ENCODE data around the gene THSD4.
"Not testable (repeated sequence)": the region's sequence is repeated elsewhere in the genome, so short reads cannot be mapped to it uniquely, and the experiment has no call there.

THSD4 gene

DNA sequence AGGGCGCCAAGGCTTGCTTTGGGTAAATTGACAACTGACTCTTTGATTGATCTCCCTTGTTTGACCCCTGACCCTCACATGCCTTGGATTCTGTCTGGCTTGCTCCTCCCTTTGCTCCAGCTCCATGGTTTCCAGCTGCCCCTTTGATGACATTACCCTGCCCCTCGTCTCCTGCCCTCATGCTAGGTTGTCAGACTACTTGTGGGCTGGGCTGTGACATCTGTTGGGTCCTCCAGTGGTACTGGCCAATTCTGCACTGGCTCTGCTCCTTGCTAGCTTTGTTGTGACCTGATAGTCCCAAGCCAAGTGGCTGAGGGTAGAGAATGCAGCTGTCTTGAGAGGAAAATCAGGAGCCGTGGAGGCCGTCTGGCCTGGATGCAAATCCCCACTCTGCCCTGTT is 6.2 kb downstream of the THSD4 start:
- no peak for DNase-seq (ENCODE audit: low read depth)

DNA sequence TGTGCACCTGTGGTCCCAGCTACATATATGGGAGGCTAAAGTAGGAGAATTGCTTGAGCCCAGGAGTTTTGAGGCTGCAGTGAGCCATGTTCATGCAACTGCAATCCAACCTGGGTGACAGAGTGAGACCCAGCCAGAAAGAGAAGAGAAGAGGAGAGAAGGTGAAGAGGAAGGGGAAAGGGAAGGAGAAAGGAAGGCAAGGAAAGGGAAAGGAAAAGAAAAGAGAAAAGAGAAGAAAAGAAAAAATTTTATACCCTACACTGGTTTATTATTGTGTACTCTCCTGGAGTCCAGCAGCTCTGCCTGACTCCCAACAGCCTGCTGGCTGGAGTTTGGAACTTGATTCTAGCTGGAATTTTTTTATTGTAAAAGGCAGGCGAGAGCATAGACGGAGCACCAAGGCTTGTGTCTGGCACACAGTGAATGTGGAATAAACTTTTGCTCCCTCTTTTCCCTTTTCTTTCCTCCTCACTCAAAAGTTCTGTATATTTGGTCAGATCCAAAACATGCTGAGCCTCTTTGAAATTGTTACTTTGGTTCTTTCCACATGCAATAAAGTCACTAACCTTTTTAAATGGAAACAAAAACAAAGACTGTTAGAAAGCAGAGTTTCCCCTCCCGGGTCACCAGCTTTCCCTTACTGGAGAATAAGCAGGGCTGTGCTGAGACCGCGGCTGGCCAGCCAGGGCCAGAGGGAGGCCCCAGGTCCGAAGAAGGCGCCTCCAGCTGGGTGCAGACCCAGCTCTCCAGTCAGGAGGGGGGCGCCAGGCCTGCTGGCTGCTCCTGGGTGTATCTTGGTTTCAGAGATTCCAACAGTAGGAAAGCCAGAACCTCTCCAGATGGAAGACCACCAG is 9.9 kb downstream of the THSD4 start:
- DNase-seq (ENCODE audit: low read depth), result no peak

DNA sequence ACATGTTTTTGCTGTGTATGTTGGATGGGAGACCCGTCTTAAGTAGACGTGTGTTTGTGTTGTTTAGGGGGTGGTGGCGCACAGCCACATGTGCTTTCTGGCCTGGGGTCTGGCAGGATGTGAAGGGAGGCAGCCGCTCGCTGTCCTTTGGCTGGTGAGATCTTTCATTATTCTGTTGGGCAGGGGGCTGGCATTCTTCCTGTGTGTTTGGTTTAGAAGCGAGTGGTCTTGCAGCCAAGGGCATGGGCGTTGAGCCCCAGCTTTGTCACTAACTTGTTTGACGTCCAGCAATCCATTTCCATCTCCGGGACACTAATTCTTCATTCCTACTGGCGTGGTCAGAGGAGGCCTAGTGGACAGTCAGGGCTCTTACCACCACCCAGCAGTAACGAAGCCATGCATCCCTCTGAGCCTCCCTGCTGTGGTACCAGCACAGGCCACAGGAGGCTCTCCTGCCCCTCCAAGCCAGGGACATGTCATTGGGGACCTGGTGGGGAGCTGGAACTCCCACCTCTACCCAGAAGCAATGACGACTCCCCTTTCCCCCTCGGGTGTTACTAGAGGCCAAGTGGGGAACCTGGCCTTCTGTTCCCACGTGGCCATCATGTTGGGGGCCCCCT is 10.7 kb downstream of the THSD4 start:
- no peak for DNase-seq (ENCODE audit: low read depth)

DNA sequence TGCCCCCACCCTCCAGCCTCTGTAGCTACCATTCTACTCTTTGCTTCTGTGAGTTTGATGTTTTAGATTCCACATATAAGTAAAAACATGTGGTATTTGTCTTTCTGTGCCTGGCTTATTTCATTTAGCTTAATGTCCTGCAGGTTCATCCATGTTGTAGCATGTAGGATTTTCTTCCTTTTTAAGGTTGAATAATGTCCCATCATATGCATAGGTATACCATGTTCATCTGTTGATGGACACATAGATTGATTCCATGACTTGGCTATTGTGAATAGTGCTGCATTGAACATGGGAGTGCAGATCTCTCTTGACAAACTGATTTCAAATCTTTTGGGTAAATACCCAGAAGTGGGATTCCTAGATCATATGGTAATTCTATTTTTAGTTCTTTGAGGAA is 11.8 kb downstream of the THSD4 start:
- no peak for DNase-seq (ENCODE audit: low read depth)

DNA sequence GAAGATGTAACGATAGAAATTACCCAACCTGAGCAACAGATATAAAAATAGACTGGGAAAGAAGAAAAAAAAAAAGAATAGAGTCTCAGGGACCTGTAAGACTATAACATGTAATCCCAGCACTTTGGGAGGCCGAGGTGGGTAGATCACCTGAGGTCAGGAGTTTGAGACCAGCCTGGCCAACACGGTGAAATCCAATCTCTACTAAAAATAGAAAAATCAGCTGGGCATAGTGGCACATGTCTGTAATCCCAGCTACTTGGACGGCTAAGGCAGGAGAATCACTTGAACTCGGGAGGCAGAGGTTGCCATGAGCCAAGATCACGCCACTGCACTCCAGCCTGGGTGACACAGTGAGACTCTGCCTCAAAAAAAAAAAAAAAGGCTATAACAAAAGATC is 12.9 kb downstream of the THSD4 start:
- not testable (repeated sequence) for DNase-seq (ENCODE audit: low read depth)

DNA sequence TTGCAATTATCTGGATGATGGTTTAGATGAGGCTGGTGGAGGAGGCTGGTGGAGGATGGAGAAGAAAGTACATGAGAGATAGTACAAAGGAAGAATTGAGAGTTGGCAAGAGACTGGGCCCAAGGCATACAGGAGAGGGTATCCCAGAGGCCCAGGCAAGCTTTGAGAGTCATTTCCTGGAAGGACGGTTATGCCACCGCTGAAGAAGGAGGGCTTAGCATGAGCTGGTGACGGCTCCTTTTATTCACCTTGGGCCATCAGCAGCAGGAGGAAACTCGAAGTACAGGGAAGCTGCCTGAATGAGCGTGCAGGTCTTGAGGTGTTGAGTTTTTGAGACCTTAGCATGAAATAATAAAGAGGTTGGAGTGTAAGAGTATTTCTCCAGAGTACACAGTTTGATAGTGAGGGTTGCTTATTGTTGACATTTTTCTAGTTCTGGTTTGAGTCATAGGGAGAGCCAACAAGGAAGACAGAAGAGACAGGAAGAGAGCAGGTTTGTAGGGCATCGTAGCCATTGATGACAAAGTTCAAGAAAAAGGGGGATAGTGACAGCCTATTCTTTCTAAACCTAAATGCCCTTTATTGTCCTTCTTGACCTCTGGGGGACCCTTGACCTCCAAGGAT is 13.8 kb downstream of the THSD4 start:
- DNase-seq (ENCODE audit: low read depth), result no peak

DNA sequence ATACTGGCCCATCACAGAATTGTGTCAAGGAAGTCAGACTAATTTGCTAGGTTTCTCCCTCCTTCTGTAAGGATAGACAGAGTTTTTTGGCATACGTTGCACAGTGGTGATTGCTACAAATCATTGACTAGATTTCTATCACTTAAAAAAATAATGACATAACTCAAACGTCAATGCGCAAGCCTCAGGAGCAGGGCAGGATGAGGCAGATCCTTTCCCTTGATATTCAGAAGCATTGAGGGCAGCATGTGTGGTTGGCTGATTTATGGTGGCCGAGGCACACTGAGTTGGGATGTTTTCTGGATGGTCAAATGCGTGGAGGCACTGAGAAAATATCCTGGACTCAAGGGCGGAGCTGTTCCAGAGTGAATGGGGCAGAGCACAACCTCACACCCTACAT is 14.4 kb downstream of the THSD4 start:
- no peak for DNase-seq (ENCODE audit: low read depth)

DNA sequence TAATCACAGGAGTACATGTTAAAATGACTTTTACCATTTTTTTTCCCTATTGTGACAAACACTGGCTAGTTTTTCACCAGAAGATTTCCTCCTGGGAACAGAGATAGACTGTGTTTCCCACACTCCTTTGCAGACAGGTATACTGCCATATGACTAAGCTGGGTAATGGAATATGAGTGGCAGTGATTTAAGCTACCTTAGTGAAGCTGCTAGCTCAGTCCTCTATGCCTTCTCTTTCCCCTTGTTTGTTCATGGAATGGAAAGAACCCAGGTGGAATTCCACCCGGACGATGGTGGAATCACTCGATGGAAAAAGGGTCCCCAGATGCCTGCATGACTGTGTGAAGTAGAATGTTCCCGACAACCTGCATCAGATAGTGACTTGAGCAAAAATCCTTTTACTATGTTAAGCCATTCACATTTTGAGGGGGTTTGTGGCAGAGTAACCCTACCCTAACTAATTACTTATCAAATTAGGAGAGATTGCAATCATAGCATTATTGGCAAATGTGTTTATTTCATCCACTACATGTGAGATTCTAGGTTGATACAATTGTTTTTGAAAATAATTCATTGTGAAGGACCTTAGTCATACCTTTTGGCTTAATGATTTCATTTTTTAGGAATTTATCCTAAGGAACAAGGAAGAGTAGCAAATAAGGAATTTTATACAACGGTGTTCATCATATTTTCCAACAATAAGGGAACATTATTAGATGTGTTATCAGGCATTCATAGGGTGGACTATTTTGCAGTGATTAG is 16.5 kb downstream of the THSD4 start:
- DNase-seq (ENCODE audit: low read depth), result no peak

DNA sequence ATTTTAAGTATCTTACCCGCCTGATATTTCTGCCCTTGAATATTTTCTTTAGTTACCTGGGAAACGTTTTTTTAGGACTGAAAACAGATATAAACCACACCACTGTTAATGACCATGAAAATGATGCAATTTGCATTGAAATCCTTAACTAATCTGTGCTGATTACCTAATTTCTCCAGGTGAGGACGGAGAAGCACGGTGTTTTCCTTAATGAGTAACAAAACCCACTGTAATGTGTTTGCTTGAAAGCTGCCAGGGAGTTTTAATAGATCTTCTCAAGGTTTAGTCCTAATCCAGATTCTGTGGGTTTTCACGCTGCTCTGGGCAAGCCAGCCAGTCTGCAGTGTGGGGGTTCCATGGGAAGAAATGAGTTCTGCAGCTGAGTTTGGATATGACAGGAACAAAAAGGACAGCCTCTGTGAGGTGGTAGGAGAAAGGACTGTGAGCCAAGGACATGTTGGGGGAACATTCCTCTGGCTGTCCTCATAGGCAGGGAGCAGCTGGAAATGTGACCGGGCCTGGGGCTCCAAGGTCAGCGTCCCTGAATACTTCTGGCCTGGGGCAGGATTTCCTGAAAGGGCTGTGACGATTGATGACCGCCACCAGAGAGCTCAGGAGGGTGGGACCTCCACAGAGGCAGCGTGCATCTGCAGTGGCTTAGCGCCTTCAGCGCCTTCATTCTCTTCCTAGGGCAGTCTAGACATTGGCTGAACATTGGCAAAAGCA is 18.6 kb downstream of the THSD4 start:
- DNase-seq (ENCODE audit: low read depth), result no peak

DNA sequence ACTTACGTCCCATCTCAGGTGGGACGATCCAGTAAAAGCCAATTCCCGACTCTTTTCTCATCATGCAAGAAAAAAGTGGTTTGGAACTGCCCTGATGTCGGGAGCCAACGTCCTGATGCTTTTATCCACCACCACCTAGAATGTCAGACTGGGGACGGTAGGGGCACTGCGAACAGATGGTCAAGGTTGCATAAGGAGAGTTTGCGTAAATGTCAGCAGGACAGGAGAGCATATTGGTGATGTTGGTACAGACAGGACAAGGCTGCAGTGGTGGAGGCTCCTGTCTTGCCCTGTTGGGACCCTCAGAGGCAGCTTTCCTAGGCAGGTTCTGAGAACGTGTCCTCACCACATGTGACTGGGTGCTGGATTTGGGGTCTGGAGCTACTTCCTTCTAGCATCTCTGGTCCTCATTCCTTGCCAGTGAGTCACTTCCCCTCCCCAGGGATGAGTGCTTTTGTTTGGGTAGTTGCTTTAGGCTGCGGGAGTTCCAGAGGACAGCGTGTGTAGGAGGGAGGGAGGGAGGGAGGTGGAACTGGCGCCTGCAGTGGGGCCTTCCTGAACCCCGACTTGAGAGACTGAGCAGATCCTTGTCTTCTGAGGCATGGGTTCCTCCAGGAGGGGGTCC is 21.0 kb downstream of the THSD4 start:
- DNase-seq (ENCODE audit: low read depth), result no peak

DNA sequence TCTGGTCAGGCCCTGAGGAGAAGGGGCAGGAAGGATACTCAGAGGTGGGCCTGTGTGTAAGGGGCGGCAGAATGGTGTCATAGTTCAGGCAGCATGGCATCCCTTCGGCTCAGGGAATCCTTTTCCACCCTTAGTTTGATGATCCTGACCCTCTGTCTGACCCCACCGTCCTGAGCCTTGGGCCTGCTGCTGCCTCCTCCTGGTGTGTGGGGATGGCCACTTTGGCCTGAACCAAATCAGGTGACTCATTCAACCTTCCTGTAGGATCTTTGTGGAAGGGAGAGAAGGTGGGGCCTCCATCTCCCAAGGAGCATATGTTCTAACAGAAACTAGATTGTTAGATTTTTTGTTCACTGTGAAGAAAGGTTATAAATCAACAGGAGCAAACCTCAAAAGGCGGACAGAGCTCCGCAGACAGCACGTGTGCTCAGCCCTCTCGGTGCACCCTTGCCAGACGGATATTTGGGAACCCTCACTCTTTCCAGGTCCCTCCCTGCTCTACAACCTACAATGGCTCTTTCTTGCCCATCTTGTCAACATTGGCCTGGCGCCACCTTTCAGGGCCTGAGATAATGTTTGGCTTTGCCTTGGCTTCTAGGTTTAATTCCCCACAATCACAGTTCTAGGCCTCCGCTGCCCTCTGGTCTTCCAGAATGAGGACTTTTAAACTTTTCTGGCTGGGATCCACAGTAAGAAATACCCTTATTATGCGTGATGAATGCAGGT is 21.7 kb downstream of the THSD4 start:
- no peak for DNase-seq (ENCODE audit: low read depth)

DNA sequence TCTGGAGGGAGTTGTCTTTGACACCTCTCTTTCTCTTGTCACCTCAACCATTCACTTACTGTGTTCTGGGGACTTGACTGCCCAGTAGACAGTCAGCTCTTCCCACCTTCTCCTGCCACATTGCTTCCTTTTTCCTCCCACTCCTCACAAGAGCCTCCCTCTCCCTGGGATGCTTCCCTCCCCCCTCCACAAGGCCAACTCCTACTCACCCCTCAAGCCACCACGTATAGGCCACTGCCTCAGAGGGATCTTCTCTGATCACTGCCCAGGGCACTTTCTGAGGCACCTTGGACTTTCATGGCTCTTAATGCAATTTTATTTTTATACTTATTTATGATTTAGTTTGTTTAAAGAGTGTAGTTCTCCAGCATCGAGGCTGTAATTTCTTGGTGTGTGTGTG is 23.2 kb downstream of the THSD4 start:
- no peak for DNase-seq (ENCODE audit: low read depth)

DNA sequence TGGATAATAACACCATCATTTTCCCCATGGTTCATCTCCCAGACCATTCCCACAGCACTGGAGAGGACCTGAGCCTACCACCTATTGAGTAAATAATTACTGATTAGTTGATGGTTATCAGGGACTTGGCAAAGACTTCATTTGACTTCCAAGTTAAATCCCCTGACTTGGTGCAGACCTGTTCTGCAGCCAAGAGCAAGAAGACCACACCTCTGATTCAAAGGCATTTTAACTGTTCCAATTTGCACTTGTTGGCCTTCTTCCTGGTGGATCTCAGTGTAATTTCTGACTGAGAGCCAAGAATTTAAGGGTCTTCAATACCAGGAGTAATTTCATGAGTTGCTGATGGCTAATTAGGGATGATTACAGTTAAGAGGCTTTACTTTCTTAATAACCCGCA is 24.0 kb downstream of the THSD4 start:
- DNase-seq (ENCODE audit: low read depth), result no peak

DNA sequence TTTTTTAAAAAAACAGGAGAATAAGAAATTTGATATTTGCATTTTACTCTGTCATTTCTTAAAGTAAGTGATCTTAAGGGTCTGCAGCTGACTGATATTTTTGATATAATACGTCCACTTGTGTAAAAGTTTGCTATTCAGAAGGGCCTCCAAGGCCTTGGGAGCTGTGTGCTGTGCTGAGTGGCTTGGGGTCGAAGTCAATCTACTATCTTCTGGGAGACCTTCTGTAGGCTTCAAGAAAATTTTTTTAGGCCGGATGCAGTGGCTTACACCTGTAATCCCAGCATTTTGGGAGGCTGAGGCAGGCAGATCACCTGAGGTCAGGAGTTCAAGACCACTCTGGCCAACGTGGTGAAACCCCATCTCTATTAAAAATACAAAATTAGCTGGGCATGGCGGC is 26.3 kb downstream of the THSD4 start:
- DNase-seq (ENCODE audit: low read depth), result no peak

DNA sequence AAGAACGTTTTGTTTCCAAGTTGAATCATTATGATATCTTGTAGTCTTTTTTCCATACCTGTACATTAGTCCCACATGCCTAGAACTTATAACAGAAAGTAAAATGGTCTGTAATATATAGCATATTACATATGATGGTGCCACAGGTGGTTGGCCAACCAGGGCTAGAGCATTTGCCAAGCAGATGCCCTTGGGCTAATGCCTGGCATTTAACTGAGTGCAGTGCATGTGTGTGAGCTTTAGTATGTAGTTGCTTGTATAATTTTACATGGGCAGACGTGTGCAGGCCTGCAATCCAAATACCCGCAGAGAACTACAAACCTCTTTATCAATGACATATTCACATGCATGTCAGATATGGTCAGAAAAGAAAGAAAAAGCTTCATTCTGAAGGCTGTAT is 27.5 kb downstream of the THSD4 start:
- DNase-seq (ENCODE audit: low read depth), result no peak

DNA sequence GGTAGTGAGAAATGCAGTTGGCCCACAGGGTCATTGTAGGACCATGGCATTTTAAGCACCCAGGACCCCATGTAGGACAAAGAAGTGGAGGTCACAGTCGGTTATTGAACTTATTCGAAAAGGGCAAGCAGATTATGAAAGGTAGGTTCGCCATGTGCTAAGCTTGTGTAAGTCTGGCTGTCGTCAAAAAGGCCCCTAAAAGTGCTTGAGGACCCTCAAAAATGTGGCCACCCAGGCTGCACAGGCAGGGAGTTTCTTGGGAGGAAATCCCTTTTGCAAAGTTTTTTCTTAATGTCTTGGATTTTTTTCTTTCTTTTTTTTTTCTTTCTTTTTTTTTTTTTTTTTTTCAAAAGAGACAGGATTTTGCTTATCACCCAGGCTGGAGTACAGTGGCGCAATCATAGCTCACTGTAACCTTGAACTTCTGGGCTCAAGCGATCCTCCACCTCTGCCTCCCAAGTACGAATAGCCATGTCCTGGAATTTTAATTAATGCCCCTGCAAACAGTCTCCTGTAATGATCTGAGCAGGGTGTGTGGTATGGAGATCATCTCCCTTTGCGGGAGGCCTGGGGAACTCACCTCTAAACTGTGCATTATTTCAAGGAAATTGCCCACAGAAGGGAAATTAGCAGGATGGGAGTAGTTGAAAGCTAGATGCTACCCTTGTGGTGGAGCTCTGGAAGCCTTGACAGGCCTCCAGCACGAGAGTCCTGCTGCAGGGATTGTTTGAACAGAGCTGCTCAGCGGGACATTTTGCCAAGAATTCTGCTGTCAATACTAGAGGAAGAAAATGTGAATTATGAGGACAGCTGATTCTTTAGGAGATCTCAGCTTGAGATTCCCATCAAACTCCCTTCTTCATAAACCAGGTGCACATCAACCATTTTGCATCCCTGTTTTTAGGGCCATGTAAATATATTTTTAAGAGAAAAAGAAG is 28.4 kb downstream of the THSD4 start:
- DNase-seq (ENCODE audit: low read depth), result no peak

DNA sequence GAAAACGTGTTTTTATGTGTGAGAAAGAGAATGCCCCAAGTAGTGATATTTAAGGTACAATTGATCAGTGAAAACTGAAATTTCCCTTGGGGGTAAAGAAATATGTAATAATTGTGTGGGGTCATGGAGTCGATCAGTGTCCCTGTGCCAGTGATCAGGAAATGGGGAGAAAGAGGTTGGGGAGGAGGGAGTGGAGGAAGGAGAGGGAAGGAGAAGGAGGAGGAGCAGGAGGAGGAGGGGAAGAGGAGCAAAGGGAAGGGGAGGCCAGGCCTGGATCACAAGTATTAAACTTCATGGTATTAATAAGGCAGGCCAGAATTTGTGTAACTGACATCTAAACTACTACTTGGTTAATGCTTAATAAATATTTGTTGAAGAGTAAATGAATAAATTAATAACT is 30.4 kb downstream of the THSD4 start:
- DNase-seq (ENCODE audit: low read depth), result no peak

DNA sequence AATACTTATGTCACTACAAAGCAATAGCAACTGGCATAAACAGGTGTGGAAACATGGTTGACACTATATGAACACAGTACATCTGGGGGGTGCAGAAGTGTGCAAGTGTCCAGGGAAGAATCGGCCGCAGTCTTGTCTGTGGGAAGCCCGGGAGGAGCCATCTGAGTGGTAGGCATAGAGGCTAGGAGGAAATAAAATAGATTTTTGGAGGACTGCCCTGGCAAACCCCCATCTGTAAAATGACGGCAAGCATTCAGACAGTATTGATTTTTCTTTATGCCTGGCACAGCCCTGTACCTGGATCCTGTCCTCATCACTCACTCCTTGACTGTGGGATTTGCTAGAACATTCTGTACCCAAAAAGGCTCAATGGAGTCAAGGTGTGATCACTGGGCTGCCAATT is 31.3 kb downstream of the THSD4 start:
- no peak for DNase-seq (ENCODE audit: low read depth)

DNA sequence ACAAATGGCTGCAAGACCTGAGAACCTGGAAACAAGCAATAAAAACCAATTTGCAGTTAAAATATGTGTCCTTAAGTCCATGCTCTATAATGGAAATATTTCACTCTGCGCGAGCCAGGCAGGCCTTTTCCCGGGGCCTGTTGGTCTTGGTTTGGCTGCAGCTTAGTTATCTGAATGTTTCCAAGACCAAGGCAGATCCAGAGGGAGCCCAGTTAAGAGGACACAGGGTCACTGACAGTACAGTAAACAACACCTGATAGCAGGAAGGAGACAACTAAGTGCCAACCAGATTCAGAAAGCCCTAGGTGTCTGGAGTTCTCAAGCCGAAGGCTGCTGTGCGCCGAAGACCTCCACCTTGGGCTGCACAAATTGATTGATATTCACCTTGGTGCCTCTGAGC is 32.8 kb downstream of the THSD4 start:
- no peak for DNase-seq (ENCODE audit: low read depth)
